H1 (cell line): Measurements from ENCODE around the gene BTN1A1. TPM values are rescaled to one million over a fixed set of nuclear protein-coding genes. Genes with fewer than 3 reads are reported as not detected.

Experiments used
- CTCF ChIA-PET: fragments of 300-600 bp; sonication (Branson Sonifier 250); formaldehyde crosslinking; loops from one replicate; lab custom pipeline; 2021; ENCODE audit not compliant: partially characterized antibody; lab: Charles Lee
- POLR2A ChIA-PET: fragments of 300-600 bp; sonication (Branson Sonifier 250); formaldehyde crosslinking; loops from one replicate; lab custom pipeline; 2021; ENCODE audit warnings: inconsistent platforms; ENCODE audit not compliant: partially characterized antibody; lab: Charles Lee
- DNase-seq, 2 experiments: peaks; one replicate each; pipeline versions ENCODE4 v3.0.0 to v3.0.0-alpha.2; 2010 to 2022; ENCODE audit warnings: low spot score in 2 of 2, low read depth in 1 of 2, mixed read lengths in 1 of 2
- FAIRE-seq: peaks from 2 replicates; lab custom pipeline; 2011; peaks lifted over from hg19 to GRCh38; lab: Jason Lieb, UNC
- H2AFZ ChIP-seq: 2 replicates; pipeline ENCODE4 v1.8.1; 2012; ENCODE audit warnings: low read length, inconsistent platforms
- H2AK5ac ChIP-seq: 2 replicates; pipeline ENCODE4 v1.6.1; 2013; ENCODE audit warnings: low read depth, low read length
- H2BK120ac ChIP-seq: replicated peaks from 2 replicates; pipeline ENCODE3; 2013; ENCODE audit warnings: low read depth, low read length, inconsistent platforms
- H2BK12ac ChIP-seq: 2 replicates; pipeline ENCODE4 v1.6.1; 2013; ENCODE audit warnings: low read depth, low read length
- H2BK15ac ChIP-seq: 2 replicates; pipeline ENCODE4 v1.6.1; 2013; ENCODE audit warnings: low read length
- H2BK20ac ChIP-seq: 2 replicates; pipeline ENCODE4 v1.6.1; 2013; ENCODE audit warnings: low read length
- H2BK5ac ChIP-seq: 2 replicates; pipeline ENCODE4 v1.6.1; 2013; ENCODE audit warnings: low read depth, low read length
- H3K14ac ChIP-seq: 2 replicates; pipeline ENCODE4 v1.6.1; 2013; ENCODE audit warnings: inconsistent platforms; ENCODE audit not compliant: insufficient read length
- H3K18ac ChIP-seq: 2 replicates; pipeline ENCODE4 v1.6.1; 2013; ENCODE audit warnings: low read length; ENCODE audit errors: extremely low read depth
- H3K23ac ChIP-seq: 2 replicates; pipeline ENCODE4 v1.6.1; 2013; ENCODE audit warnings: inconsistent platforms; ENCODE audit not compliant: insufficient read length
- H3K23me2 ChIP-seq: 2 replicates; pipeline ENCODE4 v1.6.1; 2013; ENCODE audit warnings: low read depth, low read length
- H3K27ac ChIP-seq: 2 replicates; pipeline ENCODE4 v1.6.1; 2011; ENCODE audit warnings: low read depth, low read length, inconsistent platforms
- H3K27me3 ChIP-seq, 4 experiments: replicated peaks in 1 of 4; 1 replicate in 1 of 4; 2 replicates in 3 of 4; pipeline versions ENCODE4 v1.6.1 to v1.8.1; 2011 to 2013; ENCODE audit warnings: low read length in 3 of 4, mild to moderate bottlenecking in 3 of 4, inconsistent platforms in 2 of 4, mixed read lengths in 2 of 4, moderate library complexity in 1 of 4; ENCODE audit not compliant: control insufficient read depth in 3 of 4, insufficient read depth in 3 of 4; ENCODE audit errors: extremely low read depth in 1 of 4
- H3K36me3 ChIP-seq, 4 experiments: 2 replicates each; pipeline versions ENCODE4 v1.6.1 to v1.8.1; 2011 to 2013; ENCODE audit warnings: mild to moderate bottlenecking in 4 of 4, low read length in 3 of 4, moderate library complexity in 2 of 4, control low read depth in 1 of 4, inconsistent platforms in 1 of 4; ENCODE audit not compliant: insufficient read depth in 4 of 4, control insufficient read depth in 2 of 4
- H3K4ac ChIP-seq: replicated peaks from 2 replicates; pipeline ENCODE3; 2013; ENCODE audit warnings: low read length, low read depth, mixed read lengths, inconsistent platforms; ENCODE audit not compliant: insufficient read length
- H3K4me1 ChIP-seq, 4 experiments: replicated peaks in 1 of 4; 1 replicate in 1 of 4; 2 replicates in 3 of 4; pipeline versions ENCODE4 v1.6.1 to v1.8.1; 2011 to 2013; ENCODE audit warnings: low read length in 3 of 4, inconsistent platforms in 2 of 4, mixed read lengths in 1 of 4; ENCODE audit not compliant: insufficient read depth in 4 of 4, control insufficient read depth in 3 of 4
- H3K4me2 ChIP-seq, 2 experiments: 2 replicates each; pipeline versions ENCODE4 v1.6.1 to v1.8.1; 2011 to 2013; ENCODE audit warnings: low read depth in 2 of 2, low read length in 2 of 2, control low read depth in 1 of 2, inconsistent platforms in 1 of 2, mild to moderate bottlenecking in 1 of 2; ENCODE audit not compliant: insufficient read depth in 1 of 2
- H3K4me3 ChIP-seq, 4 experiments: fragments of 200-600, 300-600 bp in 1 of 4; sonication (generic), shearing (Covaris generic), sonication (Bioruptor Twin) in 1 of 4; 2 replicates each; pipeline versions ENCODE4 v1.5.1 to v1.8.1; 2011 to 2016; ENCODE audit warnings: low read length in 4 of 4, low read depth in 3 of 4, control low read depth in 2 of 4, inconsistent platforms in 2 of 4, mild to moderate bottlenecking in 2 of 4, mixed read lengths in 1 of 4, moderate library complexity in 1 of 4; ENCODE audit not compliant: insufficient read depth in 2 of 4; ENCODE audit errors: extremely low read depth in 1 of 4
- H3K56ac ChIP-seq: replicated peaks from 2 replicates; pipeline ENCODE3; 2013; ENCODE audit warnings: low read depth, mild to moderate bottlenecking, mixed read lengths, low read length, inconsistent platforms; ENCODE audit not compliant: insufficient read length
- H3K79me1 ChIP-seq: 2 replicates; pipeline ENCODE4 v1.6.1; 2013; ENCODE audit warnings: low read depth, low read length, control low read depth
- H3K79me2 ChIP-seq, 2 experiments: 2 replicates each; pipeline versions ENCODE4 v1.6.1 to v1.8.1; 2012 to 2013; ENCODE audit warnings: low read length in 2 of 2, mild to moderate bottlenecking in 2 of 2, inconsistent platforms in 1 of 2; ENCODE audit not compliant: insufficient read depth in 2 of 2, control insufficient read depth in 1 of 2
- H3K9ac ChIP-seq, 4 experiments: replicated peaks in 1 of 4; 1 replicate in 1 of 4; 2 replicates in 3 of 4; pipeline versions ENCODE4 v1.6.1 to v1.8.1; 2011 to 2013; ENCODE audit warnings: low read depth in 3 of 4, low read length in 3 of 4, control low read depth in 2 of 4, mild to moderate bottlenecking in 2 of 4, moderate library complexity in 2 of 4, inconsistent platforms in 1 of 4; ENCODE audit errors: extremely low read depth in 1 of 4
- H3K9me3 ChIP-seq, 2 experiments: 2 replicates each; pipeline versions ENCODE4 v1.6.1 to v1.8.1; 2012 to 2013; ENCODE audit warnings: mild to moderate bottlenecking in 2 of 2, moderate library complexity in 2 of 2, control low read depth in 1 of 2, inconsistent platforms in 1 of 2, low read depth in 1 of 2, low read length in 1 of 2, mixed read lengths in 1 of 2; ENCODE audit not compliant: insufficient read depth in 2 of 2
- H4K20me1 ChIP-seq, 2 experiments: replicated peaks in 1 of 2; 2 replicates each; pipeline versions ENCODE3 to v1.8.1; 2011 to 2013; ENCODE audit warnings: inconsistent platforms in 2 of 2, low read length in 2 of 2, mild to moderate bottlenecking in 1 of 2; ENCODE audit not compliant: insufficient read depth in 2 of 2, control insufficient read depth in 1 of 2
- H4K5ac ChIP-seq: 2 replicates; pipeline ENCODE4 v1.6.1; 2013; ENCODE audit warnings: low read length, low read depth, mixed read lengths, inconsistent platforms; ENCODE audit not compliant: insufficient read length
- H4K8ac ChIP-seq: 2 replicates; pipeline ENCODE4 v1.8.0; 2013; ENCODE audit warnings: mild to moderate bottlenecking, moderate library complexity, low read length, inconsistent platforms; ENCODE audit not compliant: insufficient read depth; ENCODE audit errors: extremely low read depth
- H4K91ac ChIP-seq: replicated peaks from 2 replicates; pipeline ENCODE3; 2013; ENCODE audit warnings: low read length, mixed read lengths, inconsistent platforms; ENCODE audit not compliant: insufficient read length
- ATF3 ChIP-seq: IDR thresholded peaks from 2 replicates; pipeline ENCODE4 v1.6.1; 2011; ENCODE audit warnings: low read depth, mild to moderate bottlenecking, low read length; ENCODE audit not compliant: insufficient read depth
- CTBP2 ChIP-seq: IDR thresholded peaks from 2 replicates; pipeline ENCODE4 v1.7.0; 2011; ENCODE audit warnings: borderline replicate concordance, mild to moderate bottlenecking, moderate library complexity, mixed read lengths, low read length; ENCODE audit not compliant: insufficient read depth, insufficient read length
- MAFK ChIP-seq: IDR thresholded peaks from 2 replicates; pipeline ENCODE4 v1.6.1; 2012; ENCODE audit warnings: low read depth, mild to moderate bottlenecking, improper control_type of control experiment, low read length
- NANOG ChIP-seq: IDR thresholded peaks from 2 replicates; pipeline ENCODE4 v1.6.1; 2011; ENCODE audit warnings: low read length, low read depth, mild to moderate bottlenecking, inconsistent platforms; ENCODE audit not compliant: insufficient read depth, poor library complexity, severe bottlenecking
- RBBP5 ChIP-seq: IDR thresholded peaks from 2 replicates; pipeline ENCODE4 v1.7.1; 2012; ENCODE audit warnings: low read depth, mild to moderate bottlenecking, inconsistent platforms, low read length, moderate library complexity, borderline replicate concordance
- TAF7 ChIP-seq: optimal IDR thresholded peaks from 2 replicates; pipeline ENCODE3; 2011; ENCODE audit warnings: low read depth, mild to moderate bottlenecking, inconsistent platforms, low read length, moderate library complexity, borderline replicate concordance
- WGBS, 2 experiments: shearing (Covaris generic) in 1 of 2; methylation state at CpG; one replicate each; pipeline versions ENCODE4 v1.1.6 to v1.1.7; 2013 to 2015; ENCODE audit warnings: low lambda C conversion rate in 2 of 2, mixed read lengths in 2 of 2, inconsistent platforms in 1 of 2, low coverage in 1 of 2, missing lambda C conversion rate in 1 of 2; ENCODE audit not compliant: insufficient replicate concordance in 2 of 2, insufficient coverage in 1 of 2, insufficient read length in 1 of 2; ENCODE audit errors: extremely low coverage in 1 of 2, missing lambda C conversion rate in 1 of 2; 5-methylcytosine and 5-hydroxymethylcytosine counted together
- polyA plus RNA-seq, 7 experiments: library from polyadenylated mRNA; depleted of rRNA in 3 of 7; stranded (reverse) in 5 of 7; unstranded in 2 of 7; fragments of >200 nt in 5 of 7; fragments of 200-250 nt in 2 of 7; gene quantifications; 1 replicate in 5 of 7; 2 replicates in 1 of 7; 4 replicates in 1 of 7; pipeline versions ENCODE4 v1.2.1 to v1.2.3, GENCODE V29; 2011 to 2013; ENCODE audit warnings: missing spikeins in 2 of 7, mixed read lengths in 2 of 7
- total RNA-seq: library from RNA; stranded (reverse); fragmentation: NEBNext Ultra II Directional; extraction: Animal tissue kit (Norgen Biotek cat#: 25700); gene quantifications from 2 replicates; pipeline ENCODE4 v1.2.1, GENCODE V29; 2021

BTN1A1 gene
- total and polyA plus RNA-seq, 2 of the 8 experiments (the other 6 are each of a cell fraction or from before 2014, with no cell fraction given) = 0.28 to 0.35 TPM

DNA sequence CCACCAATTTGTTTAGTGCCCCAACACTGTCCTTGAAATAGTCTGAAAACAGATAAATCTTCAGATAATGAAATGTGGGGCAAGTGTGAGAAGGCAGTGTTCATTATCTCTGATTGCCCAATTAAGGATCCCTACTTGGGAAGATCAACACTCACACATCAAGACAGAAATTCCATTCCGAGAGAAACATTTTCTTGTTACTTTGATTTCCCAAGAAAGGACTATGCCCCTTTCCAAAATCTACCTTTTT, 54.3 kb downstream of the BTN1A1 start:
- Histone ChIP-seq H4K5ac (no peak overlapping the region), H2AK5ac (no peak overlapping the region), H2BK5ac (no peak overlapping the region), H4K8ac (no peak overlapping the region), H3K14ac (no peak overlapping the region), H2BK12ac (no peak overlapping the region), H3K56ac (no peak overlapping the region), H3K9ac (no peak overlapping the region), H3K18ac (no peak overlapping the region), H3K27ac (no peak overlapping the region), H2BK120ac (no peak overlapping the region), H2BK15ac (no peak overlapping the region), H3K4me1 (no peaks in the 10 kb centered on the region; a peak in 2 of 7 replicates), H3K23me2 (peaks cover 17% of the 10 kb centered on the region), H2AFZ (0 out of 2 replicates have a peak overlapping the region, but pooled peaks have one; percentile 33), H4K91ac (no peak overlapping the region), H3K9me3 (no peaks in the 10 kb centered on the region), H4K20me1 (no peaks in the 10 kb centered on the region), H3K4ac (no peak overlapping the region), H3K27me3 (no peaks in the 10 kb centered on the region), H3K36me3 (no peaks in the 10 kb centered on the region), H3K23ac (no peak overlapping the region), H3K4me3 (peak overlapping the region; percentile 77 to 96 (median 80)), H3K79me2 (no peaks in the 10 kb centered on the region), H3K4me2 (peak overlapping the region; percentile 80 to 86), H2BK20ac (no peak overlapping the region), H3K79me1 (no peaks in the 10 kb centered on the region)
- DNase-seq (no peak), FAIRE-seq (no peak)
- ChIA-PET CTCF (interaction anchor here (0.8 to 1.4 kb wide), 3 partner anchors 14 to 225 kb away, joined by 3 read pairs; no protein-coding TSS in a partner anchor), POLR2A (interaction anchor here (1.4 to 5.0 kb wide), 2 partner anchors 11 to 17 kb away, joined by 3 to 25 read pairs; partner anchors contain the start of gene HMGN4)
- WGBS, 2 experiments = 33% methylated on average over 1 of the region's 1 CpG; no CpG with 5 or more reads in 1 of the 2 experiments
- TF ChIP-seq CTBP2 (no peak), MAFK (no peak), TAF7 (no peak), NANOG (no peak), RBBP5 (no peak), ATF3 (no peak)
